ENCODE results near the gene UBTD1. TPM values are rescaled to one million over a fixed set of nuclear protein-coding genes. Genes with fewer than 3 reads are reported as not detected.

Gene UBTD1
- total RNA-seq, 1 experiment from 2014 or later = 29.7 TPM

- no peak for DNase-seq
- Histone ChIP-seq H3K36me3 (peaks cover 2% of the 10 kb centered on the region), H3K4me3 (no peak overlapping the region), H3K9me3 (no peaks in the 10 kb centered on the region), H3K27me3 (no peaks in the 10 kb centered on the region)
Measured at GRCh38 chr10:97502916-97503315, 4.2 kb downstream of the UBTD1 start.

DNA sequence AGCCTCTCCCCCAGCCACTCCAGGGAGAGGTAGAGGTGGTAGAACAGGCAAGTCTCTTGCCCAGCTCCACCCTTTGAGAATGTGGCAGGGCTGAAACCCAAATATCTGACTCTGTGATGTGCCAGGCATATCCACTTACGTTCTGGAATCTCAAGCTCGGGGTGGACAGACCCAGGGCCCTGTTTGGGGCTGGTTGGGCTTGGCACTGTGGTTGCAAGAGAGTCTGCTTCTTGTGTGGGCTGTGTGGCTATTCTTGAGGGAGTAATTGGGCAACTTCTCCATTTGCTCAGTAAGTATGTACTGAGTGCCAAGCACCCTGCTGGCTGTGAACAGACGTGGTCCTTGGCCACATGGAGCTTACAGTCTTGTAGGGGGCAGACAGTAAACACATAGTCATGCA is 4.7 kb downstream of the UBTD1 start:
- no peaks in the 10 kb centered on the region for H3K9me3 ChIP-seq
- DNase-seq = no peak
- H3K4me3 ChIP-seq = no peak overlapping the region
- H3K36me3 ChIP-seq = no peaks in the 10 kb centered on the region
- no peaks in the 10 kb centered on the region for H3K27me3 ChIP-seq

DNA sequence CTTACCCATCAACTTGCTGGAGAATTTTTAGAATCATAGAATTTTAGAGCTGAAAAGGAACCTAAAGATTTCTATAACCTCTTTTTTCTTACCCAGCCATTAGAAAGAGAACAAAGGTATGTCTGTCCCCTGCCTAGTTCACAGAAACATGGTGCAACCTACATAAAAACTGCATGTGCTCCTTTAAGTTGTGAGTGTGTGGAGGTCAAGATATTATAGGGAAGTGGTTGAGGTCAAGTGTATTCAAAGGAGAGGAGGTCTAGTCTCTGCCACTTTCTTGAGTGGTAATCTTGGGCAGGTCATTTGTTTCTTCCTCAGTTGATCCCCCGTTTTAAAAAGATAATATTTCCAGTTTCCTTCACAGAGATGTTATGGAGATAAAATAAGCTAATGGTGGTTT is 6.4 kb downstream of the UBTD1 start:
- Histone ChIP-seq H3K4me3 (no peak overlapping the region), H3K27me3 (no peaks in the 10 kb centered on the region), H3K9me3 (no peaks in the 10 kb centered on the region), H3K36me3 (no peaks in the 10 kb centered on the region)
- no peak for DNase-seq

- Histone ChIP-seq H3K9me3 (no peaks in the 10 kb centered on the region), H3K27me3 (no peaks in the 10 kb centered on the region), H3K36me3 (no peaks in the 10 kb centered on the region), H3K4me3 (no peak overlapping the region)
- DNase-seq = no peak
Measured at GRCh38 chr10:97506199-97506991, 7.7 kb downstream of the UBTD1 start.

- DNase-seq = peak; percentile 36
- Histone ChIP-seq H3K36me3 (no peaks in the 10 kb centered on the region), H3K9me3 (no peaks in the 10 kb centered on the region), H3K4me3 (no peak overlapping the region), H3K27me3 (no peaks in the 10 kb centered on the region)
Measured at GRCh38 chr10:97508342-97508741, 9.6 kb downstream of the UBTD1 start.

DNA sequence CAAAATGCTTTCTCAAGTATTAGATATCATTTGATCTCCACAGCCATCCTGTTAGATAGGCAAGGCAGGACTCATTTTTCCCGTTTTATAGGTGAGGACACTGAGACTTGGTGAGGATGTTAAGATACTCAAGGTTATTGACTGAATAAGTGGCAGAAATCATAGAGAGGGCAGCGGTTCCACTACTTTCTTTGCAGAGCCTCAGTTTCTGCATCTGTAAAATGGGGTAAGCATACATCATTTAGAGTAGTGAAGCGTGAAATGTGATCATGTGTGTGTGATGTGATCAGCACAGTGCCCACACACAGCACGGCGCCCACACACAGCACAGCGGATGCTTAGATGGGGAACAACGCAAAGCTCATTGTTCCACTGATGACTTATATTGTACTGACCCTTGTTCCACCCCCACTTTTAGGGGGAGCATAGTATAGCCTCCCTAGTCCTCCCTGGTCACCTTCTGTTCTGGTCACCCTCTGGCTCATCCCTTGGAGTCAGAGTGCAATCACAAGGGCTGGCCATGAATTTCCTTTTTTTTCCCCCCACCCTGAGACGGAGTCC is 10.5 kb downstream of the UBTD1 start:
- DNase-seq = no peak
- no peak overlapping the region for H3K4me3 ChIP-seq
- no peaks in the 10 kb centered on the region for H3K27me3 ChIP-seq
- no peaks in the 10 kb centered on the region for H3K9me3 ChIP-seq
- no peaks in the 10 kb centered on the region for H3K36me3 ChIP-seq

GRCh38 chr10:97510686-97511085 is 12.0 kb downstream of the UBTD1 start:
- Histone ChIP-seq H3K9me3 (no peaks in the 10 kb centered on the region), H3K27me3 (no peaks in the 10 kb centered on the region), H3K36me3 (no peaks in the 10 kb centered on the region), H3K4me3 (no peak overlapping the region)
- DNase-seq = no peak

- no peak for DNase-seq
- Histone ChIP-seq H3K9me3 (no peaks in the 10 kb centered on the region), H3K36me3 (no peaks in the 10 kb centered on the region), H3K4me3 (no peak overlapping the region), H3K27me3 (no peaks in the 10 kb centered on the region)
Measured at GRCh38 chr10:97511711-97512440, 13.2 kb downstream of the UBTD1 start.

- Histone ChIP-seq H3K27me3 (no peaks in the 10 kb centered on the region), H3K9me3 (no peaks in the 10 kb centered on the region), H3K36me3 (no peaks in the 10 kb centered on the region), H3K4me3 (no peak overlapping the region)
- DNase-seq = no peak
Measured at GRCh38 chr10:97512993-97513392, 14.3 kb downstream of the UBTD1 start.

- no peak for DNase-seq
- Histone ChIP-seq H3K4me3 (no peak overlapping the region), H3K27me3 (no peaks in the 10 kb centered on the region), H3K9me3 (no peaks in the 10 kb centered on the region), H3K36me3 (no peaks in the 10 kb centered on the region)
Measured at GRCh38 chr10:97514344-97514743, 15.6 kb downstream of the UBTD1 start.

DNA sequence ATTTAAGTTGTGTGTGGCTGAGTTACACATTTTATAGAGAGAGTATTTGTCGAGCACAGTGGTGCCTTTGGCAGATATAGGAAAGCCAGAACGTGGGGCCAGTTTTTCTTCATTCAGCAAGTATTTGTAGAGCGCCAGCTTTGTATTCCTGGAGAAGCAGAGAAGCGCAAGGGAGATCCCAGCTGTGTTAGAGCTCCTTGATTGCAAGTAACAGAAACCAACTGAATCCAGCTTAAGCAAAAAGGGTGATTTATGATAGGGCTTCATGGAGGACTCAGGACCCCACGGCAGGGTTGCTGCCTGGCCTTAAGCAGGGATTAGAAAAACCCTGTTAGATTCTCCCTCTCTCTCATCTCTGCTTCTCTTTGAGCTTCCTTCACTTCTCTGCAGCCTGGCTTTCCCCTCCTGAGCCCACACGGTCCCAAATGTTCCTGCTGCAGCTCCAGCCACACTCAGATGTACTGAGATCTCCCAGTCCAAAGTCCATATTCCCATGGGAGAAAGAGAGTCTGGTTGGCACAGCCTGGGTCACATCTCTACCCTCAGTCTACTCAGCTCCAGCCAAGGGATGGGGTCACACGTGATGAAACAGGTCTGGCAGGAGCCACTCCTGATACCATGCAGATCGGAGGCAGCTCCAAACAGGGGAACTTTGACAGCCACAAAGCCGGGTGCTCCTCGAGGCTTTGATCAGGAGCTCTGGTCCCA is 16.7 kb downstream of the UBTD1 start:
- Histone ChIP-seq H3K4me3 (no peak overlapping the region), H3K36me3 (no peaks in the 10 kb centered on the region), H3K27me3 (no peaks in the 10 kb centered on the region), H3K9me3 (no peaks in the 10 kb centered on the region)
- DNase-seq = no peak

- Histone ChIP-seq H3K36me3 (no peaks in the 10 kb centered on the region), H3K9me3 (no peaks in the 10 kb centered on the region), H3K4me3 (no peak overlapping the region), H3K27me3 (no peaks in the 10 kb centered on the region)
- no peak for DNase-seq
Measured at GRCh38 chr10:97517096-97517750, 18.5 kb downstream of the UBTD1 start.

DNA sequence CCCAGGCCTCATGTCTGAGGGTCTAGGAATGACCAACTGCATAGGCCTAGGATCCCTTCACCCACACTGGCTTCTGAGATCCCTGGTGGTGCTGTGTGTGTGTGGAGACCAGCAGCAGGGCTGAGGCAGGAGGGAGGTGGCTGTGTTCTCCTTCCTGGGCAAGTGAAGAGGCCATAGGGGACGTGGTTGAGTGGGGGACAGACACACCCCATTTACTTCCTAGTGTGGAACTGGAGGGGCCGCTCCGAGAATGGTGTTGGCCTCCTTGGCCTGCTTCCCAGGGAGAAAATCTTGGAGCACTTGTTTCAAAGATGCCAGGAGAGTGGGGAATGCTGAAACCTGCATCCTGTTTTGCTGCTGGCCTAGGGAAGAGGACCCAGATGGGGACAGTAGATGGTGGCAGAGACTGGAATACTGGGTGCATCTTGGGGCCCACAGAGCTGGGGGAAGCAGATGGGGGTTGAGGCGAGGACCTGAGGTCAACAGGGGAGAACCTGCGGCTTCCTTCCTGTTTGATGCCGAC is 19.1 kb downstream of the UBTD1 start:
- H3K27me3 ChIP-seq = no peaks in the 10 kb centered on the region
- H3K9me3 ChIP-seq = no peaks in the 10 kb centered on the region
- no peaks in the 10 kb centered on the region for H3K36me3 ChIP-seq
- no peak for DNase-seq
- H3K4me3 ChIP-seq = no peak overlapping the region

GRCh38 chr10:97518301-97519043 is 19.7 kb downstream of the UBTD1 start:
- no peak for DNase-seq

GRCh38 chr10:97519342-97519741 is 20.6 kb downstream of the UBTD1 start:
- Histone ChIP-seq H3K4me3 (no peak overlapping the region), H3K27me3 (no peaks in the 10 kb centered on the region), H3K36me3 (no peaks in the 10 kb centered on the region), H3K9me3 (no peaks in the 10 kb centered on the region)
- no peak for DNase-seq

More at GRCh38 chr10:97518301-97519043, 19.7 kb downstream of the UBTD1 start:
- Histone ChIP-seq H3K36me3 (no peaks in the 10 kb centered on the region), H3K4me3 (no peak overlapping the region), H3K9me3 (no peaks in the 10 kb centered on the region), H3K27me3 (no peaks in the 10 kb centered on the region)

GRCh38 chr10:97520520-97520919 is 21.8 kb downstream of the UBTD1 start:
- no peak overlapping the region for H3K4me3 ChIP-seq
- DNase-seq = no peak
- H3K27me3 ChIP-seq = no peaks in the 10 kb centered on the region
- no peaks in the 10 kb centered on the region for H3K9me3 ChIP-seq
- no peaks in the 10 kb centered on the region for H3K36me3 ChIP-seq

Measured in MG63 (cell line).